ENCODE data around the gene ZNF668. TPM values are rescaled to one million over a fixed set of nuclear protein-coding genes. Genes with fewer than 3 reads are reported as not detected.
A peak's percentile ranks its signal among the peaks of the same experiment; 100 is the strongest.

The ZNF668 gene
- 8.5 and 10.6 TPM in 2 replicates for total RNA-seq (2014; rRNA removed; shearing (Covaris generic))
- polyA plus RNA-seq (2014; cell fraction: nucleus; rRNA removed), result 13.3 and 14.0 TPM in 2 replicates

DNA sequence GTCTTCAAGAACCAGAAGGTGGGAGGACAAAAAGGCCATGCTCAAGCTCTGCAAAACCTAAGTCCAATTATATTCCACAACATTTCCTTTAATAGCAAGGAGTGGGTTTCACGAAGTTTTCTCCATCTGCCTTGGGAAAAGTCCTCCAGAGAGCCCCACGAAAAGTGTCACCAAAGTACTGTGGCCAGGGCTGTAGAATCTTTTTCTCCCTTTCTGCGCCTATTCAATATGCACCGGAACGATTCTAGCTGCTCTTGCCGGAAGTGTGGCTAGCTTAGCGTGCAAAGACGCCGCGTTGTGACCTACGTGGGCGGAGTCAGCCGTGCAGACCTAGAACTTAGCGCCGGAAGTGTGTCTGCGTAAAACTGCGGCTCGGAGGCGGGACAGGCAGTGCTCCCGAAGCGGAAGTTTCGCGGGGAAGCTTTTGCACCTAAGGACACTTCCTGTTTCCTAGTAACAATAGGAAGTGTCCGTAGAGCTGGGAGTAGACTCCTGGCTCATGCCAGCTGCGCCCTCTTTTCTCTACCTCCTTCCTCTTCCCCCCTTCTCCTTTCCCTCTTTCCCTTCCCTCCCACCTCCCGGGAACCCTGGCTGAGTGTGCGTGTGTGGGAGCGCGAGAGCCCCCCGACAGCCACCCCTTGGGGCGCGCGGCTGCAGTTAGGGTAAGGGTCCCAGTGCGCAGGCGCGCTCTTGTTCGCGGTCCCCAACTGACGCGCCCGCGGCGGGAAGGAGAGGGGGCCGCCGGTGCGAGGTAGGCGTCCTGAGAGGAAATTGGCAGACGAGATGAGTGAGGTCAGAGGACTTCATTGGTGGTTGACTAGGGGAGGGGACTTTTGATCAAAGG lies at the start of gene ZNF668, which contains the start of gene ZNF646:
ZNF668 (minus strand) TSS at position 271 of the 844 bp plus-strand sequence. CDS start 9,781 bp downstream, outside the sequence.
ZNF646 (plus strand) TSS at position 453 of the 844 bp plus-strand sequence. CDS start 1,903 bp downstream, outside the sequence.
- peak; percentile 99 for DNase-seq (ENCODE audit: extremely low read depth, low read depth)

GRCh38 chr16:31120129-31120528 lies 46.1 kb upstream of the ZNF668 start:
- no peak for DNase-seq (ENCODE audit: extremely low read depth, low read depth)

- DNase-seq (ENCODE audit: extremely low read depth, low read depth), result no peak
Measured at GRCh38 chr16:31118223-31119155, 44.4 kb upstream of the ZNF668 start.

- peak; percentile 97 for DNase-seq (ENCODE audit: extremely low read depth, low read depth)
Measured at GRCh38 chr16:31117384-31118222, 43.6 kb upstream of the ZNF668 start, which contains the start of gene KAT8. TSS of gene KAT8 (plus strand) at chr16:31117664. CDS start at chr16:31117682, 18 bp downstream.

DNA sequence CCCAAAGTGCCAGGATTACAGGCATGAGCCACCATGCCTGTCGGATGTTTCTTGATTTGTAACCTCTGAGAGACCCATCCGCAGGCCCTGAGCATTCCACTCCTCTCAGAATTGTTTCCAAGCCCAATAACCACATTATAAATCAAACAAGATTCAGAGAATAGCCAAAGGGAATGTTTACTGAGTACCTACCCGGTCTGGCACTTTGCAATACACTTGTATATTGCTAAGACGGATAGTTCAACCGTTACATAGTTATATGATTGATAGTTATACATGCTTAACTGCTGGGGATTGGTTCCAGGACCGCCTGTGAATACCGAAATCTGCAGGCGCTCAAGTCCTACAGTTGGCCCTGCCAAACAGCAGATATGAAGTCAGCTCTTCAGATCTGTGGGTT lies 40.4 kb upstream of the ZNF668 start:
- no peak for DNase-seq (ENCODE audit: extremely low read depth, low read depth)

GRCh38 chr16:31113121-31114120 lies 39.4 kb upstream of the ZNF668 start:
- DNase-seq (ENCODE audit: extremely low read depth, low read depth), result no peak

GRCh38 chr16:31112711-31113110 lies 38.7 kb upstream of the ZNF668 start:
- DNase-seq (ENCODE audit: extremely low read depth, low read depth), result no peak

DNA sequence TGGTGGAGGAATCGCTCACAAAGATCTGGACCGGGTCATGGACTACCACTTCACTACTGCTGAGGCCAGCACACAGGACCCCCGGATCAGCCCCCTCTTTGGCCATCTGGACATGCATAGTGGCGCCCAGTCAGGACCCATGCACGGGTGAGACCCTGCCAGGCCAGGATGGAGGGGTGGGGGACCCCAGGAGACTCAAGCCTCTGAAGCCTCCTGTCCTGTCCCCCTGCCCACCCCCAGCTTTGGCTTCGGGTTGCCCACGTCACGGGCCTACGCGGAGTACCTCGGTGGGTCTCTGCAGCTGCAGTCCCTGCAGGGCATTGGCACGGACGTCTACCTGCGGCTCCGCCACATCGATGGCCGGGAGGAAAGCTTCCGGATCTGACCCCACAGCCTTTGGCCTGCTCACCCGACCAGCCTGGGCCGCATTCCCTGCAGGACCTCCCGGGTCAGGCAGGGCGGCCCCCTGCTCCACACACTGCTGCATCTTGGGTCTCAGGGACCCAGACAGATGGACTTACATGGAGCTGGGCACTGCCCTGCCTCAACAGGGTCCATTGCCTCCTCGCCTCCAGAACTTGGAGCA lies 37.9 kb upstream of the ZNF668 start:
- no peak for DNase-seq (ENCODE audit: extremely low read depth, low read depth)

DNA sequence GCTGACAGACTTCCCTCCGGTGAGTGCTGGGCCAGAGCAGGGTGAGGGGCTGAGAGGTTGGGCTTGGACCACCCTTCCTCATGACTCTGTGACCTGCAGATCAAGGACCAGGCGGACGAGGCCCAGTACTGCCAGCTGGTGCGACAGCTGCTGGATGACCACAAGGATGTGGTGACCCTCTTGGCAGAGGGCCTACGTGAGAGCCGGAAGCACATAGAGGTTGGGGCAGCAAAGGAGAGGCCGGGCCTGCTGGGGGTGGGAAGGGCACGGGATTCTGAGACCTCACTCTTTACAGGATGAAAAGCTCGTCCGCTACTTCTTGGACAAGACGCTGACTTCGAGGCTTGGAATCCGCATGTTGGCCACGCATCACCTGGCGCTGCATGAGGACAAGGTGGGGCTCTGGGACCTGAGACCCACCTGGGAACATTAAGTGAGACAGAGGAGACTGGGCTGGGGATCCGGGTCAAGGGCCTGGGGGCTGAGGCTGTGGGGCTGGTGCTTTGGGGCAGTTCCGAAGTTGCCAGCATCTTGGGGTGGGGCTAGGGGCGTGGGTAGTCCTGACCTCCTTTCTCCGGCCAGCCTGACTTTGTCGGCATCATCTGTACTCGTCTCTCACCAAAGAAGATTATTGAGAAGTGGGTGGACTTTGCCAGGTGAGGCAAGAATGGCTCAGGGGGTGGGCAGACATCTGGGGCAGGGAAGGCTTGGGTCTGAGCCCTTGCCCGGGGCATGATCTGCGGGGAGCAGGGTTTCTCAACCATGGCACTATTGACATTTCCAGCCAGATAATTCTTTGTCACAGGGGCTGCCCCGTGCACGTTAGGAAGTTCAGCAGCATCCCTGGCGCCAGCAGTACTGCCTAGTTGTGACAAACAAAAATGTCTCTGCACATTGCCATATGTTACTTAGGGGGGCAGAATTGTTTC lies 36.3 kb upstream of the ZNF668 start:
- DNase-seq (ENCODE audit: extremely low read depth, low read depth), result no peak

- no peak for DNase-seq (ENCODE audit: extremely low read depth, low read depth)
Measured at GRCh38 chr16:31109622-31110021, 35.6 kb upstream of the ZNF668 start.

DNA sequence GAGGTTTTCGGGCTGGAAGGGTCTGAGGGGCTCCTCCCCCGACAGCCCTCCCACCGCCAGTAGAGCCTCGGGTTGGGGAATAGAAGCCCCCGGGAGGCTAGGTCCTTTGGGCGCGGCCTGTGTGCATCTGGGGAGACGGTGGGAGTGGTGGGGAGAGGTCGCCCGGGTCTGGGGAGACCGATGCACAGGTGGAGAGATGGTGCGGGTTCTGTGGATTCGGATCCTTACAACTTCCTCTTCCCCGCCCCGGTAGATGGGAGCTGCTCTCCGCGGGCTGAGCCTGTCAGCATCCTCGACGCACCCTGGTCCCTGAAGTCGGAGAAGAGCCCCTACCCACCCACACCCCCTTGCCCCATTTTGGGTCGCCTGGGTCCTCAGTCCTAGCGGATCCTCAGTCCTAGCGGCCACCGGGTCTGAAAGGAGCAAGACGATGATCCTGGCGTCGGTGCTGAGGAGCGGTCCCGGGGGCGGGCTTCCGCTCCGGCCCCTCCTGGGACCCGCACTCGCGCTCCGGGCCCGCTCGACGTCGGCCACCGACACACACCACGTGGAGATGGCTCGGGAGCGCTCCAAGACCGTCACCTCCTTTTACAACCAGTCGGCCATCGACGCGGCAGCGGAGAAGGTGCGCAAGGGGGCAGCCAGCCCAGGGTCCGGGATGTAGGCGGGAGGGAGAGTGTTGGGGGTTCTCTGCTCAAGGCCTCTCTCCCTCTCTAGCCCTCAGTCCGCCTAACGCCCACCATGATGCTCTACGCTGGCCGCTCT lies 34.9 kb upstream of the ZNF668 start:
- DNase-seq (ENCODE audit: extremely low read depth, low read depth), result no peak

- peak; percentile 65 for DNase-seq (ENCODE audit: extremely low read depth, low read depth)
Measured at GRCh38 chr16:31108035-31108793, 34.2 kb upstream of the ZNF668 start, which contains the start of gene BCKDK. TSS of gene BCKDK (plus strand) at chr16:31108386. CDS start at chr16:31109224, 838 bp downstream.

DNA sequence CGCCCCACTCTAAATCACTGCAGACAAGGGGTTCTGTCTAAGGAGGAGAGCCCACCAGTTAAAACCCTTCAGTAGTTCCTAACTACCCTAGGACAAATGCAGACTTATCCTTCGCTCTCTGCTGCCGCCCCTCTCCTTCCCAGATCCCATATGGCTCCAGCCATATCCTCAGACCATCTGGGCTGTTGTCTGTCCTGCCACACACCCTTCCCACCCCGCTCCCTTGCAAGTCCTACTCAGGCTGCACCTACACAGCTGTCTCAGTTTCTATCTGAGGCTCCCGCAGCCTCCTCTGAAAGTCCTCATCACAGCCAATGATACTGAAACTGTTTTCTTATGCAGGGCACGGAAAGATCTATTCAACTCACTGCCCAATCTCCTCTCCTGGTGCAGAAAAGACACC lies 33.4 kb upstream of the ZNF668 start:
- no peak for DNase-seq (ENCODE audit: extremely low read depth, low read depth)

GRCh38 chr16:31106509-31107464 lies 32.7 kb upstream of the ZNF668 start:
- no peak for DNase-seq (ENCODE audit: extremely low read depth, low read depth)

Data from NCI-H460 (cell line).